GM19328 (cell line): ENCODE measurements around the gene GPR137B.

Experiments
- ATAC-seq: cut with Tn5 transposase; IDR thresholded peaks from one replicate; pipeline ENCODE4 v1.9.1; 2021; ENCODE audit warnings: mild to moderate bottlenecking, moderate library complexity; ENCODE audit not compliant: unreplicated experiment

GPR137B gene

GRCh38 chr1:236113324-236114032, 28.9 kb upstream of the GPR137B start:
- ATAC-seq: no peak

GRCh38 chr1:236114076-236114747, 28.1 kb upstream of the GPR137B start:
- ATAC-seq: no peak

GRCh38 chr1:236117710-236118109, 24.6 kb upstream of the GPR137B start:
- ATAC-seq: no peak

GRCh38 chr1:236119943-236120484, 22.3 kb upstream of the GPR137B start:
- ATAC-seq: no peak

GRCh38 chr1:236120721-236121153, 21.6 kb upstream of the GPR137B start:
- peak; percentile 59 for ATAC-seq

GRCh38 chr1:236122176-236122575, 20.2 kb upstream of the GPR137B start:
- ATAC-seq: no peak

DNA sequence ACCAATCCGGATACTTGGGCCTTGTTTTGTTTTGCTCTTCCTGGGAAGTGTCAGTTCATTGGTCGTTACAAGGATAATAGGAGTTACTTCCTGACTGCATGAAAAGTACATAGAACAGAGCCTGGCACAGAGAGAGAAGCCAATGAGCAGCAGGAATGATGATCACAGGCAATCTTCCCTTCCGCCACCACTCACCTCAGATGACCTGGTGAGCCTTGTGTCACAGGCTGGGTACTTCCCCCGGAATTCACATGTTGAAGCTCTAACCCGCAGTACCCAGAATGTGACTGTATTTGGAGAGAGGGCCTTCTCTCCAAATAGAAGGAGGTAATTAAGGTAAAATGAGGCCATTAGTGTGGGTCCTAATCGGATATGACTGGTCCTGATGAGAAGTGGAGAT, 18.8 kb upstream of the GPR137B start:
- ATAC-seq: no peak

DNA sequence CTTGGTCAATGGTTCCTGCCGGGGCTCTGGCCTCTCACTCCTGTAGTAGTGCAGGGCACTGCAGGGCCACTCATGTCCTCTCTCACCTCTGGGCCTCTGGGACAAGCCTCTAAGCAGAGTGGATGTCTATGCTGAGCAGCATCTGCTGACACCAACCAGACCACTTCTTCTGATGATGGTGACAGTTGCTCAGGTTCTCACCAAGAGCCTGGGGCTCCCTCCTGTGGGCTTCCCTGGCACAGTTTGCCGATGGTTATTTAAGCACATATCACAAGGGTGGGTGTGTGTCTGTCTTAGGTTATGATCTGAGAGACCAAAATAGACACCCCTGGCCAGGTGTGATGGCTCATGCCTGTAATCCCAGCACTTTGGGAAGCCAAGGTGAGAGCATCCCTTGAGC, 17.4 kb upstream of the GPR137B start:
- ATAC-seq: no peak

GRCh38 chr1:236127045-236127444, 15.3 kb upstream of the GPR137B start:
- ATAC-seq: no peak

GRCh38 chr1:236128646-236129178, 13.6 kb upstream of the GPR137B start:
- no peak for ATAC-seq

DNA sequence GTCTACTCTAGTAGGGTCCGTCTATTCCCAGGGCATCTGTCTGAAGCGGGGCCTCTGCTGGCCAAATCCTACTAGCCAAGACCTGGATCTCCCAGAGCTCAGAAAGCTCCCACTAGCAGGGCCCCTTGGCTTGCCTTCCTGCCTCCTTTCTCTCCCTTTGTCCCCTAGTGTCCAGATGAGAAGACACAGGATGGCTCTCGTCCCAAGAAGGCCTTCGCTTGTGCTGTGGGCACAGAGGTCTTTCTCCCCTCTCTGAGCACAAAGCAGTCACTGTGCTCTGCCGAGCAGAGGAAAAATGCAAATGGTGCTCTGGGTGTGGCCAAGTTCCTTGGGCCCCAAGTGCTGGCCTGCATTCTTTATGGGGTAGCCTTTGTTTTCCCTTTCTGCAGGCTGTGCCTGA, 13.0 kb upstream of the GPR137B start:
- ATAC-seq: no peak

DNA sequence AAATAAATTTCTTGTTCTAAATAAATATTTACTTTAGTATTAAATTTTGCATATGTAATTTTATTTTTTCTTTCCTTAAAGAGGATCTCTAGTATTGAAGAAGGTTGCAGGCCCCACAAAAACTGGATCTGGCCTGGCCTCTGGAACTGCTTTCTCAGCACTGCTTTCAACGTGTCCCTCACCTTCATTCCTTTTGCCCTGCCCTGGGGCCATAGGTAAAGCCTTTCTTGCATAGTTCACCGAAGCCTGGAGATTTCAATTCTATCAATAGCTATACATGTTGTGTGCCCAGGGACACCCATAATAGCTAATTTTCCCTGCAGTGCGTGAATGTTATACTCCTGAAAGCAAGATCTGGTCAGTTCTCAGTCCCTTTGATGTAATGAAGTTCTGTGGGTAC, 12.0 kb upstream of the GPR137B start:
- no peak for ATAC-seq

- ATAC-seq: no peak
Observed at GRCh38 chr1:236131916-236132315, 10.4 kb upstream of the GPR137B start.

- no peak for ATAC-seq
Observed at GRCh38 chr1:236132420-236133046, 9.8 kb upstream of the GPR137B start.

GRCh38 chr1:236133339-236133738, 9.0 kb upstream of the GPR137B start:
- ATAC-seq: no peak

DNA sequence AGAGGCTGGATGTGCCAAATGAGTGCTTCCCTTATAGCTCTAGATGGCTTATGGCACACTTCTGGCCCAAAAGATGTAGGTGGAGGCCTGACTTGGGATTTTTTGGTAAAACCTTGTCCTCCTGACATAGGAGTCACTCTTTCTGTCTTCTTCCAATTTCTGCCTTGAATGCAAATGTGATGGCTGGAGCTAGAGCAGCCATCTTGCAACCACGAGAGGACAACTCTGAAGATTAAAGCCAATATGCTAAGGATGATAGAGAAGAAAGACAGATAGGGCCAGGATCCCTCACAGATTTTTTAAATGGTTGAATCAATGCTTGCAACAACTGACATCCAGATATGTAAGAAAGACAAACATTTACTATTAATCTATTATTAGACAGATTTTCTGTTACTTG, 8.5 kb upstream of the GPR137B start:
- no peak for ATAC-seq

- no peak for ATAC-seq
Observed at GRCh38 chr1:236137285-236137852, 5.0 kb upstream of the GPR137B start.

DNA sequence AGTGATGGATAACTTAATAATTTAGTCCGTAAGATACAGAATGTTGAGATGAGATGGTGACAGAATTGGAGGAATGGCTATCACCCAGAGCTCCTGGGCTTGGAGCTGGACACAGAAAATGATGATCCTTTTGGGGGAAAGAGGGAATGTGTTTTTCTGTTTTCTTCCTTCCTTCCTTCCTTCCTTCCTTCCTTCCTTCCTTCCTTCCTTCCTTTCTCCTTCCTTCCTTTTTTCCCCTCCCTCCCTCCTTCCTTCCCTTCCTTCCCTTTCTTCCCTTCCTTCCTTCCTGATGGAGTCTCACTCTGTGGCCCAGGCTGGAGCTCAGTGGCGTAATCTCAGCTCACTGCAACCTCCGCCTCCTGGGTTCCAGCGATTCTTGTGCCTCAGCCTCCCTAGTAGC, 2.8 kb upstream of the GPR137B start:
- ATAC-seq: no peak

GRCh38 chr1:236140705-236141446, 1.5 kb upstream of the GPR137B start:
- no peak for ATAC-seq

GRCh38 chr1:236141447-236142252, 689 bp upstream of the GPR137B start:
- peak; percentile 22 for ATAC-seq
